CD4-positive, alpha-beta T cell (primary cell): Measurements from ENCODE around the gene INSL3. TPM values are rescaled to one million over a fixed set of nuclear protein-coding genes. Genes with fewer than 3 reads are reported as not detected.

ENCODE experiments used
- ATAC-seq: fragments of 200-7000 bp; cut with Tn5 transposase; one replicate; pipeline ENCODE4 v1.10.0; 2022; ENCODE audit warnings: mild to moderate bottlenecking; ENCODE audit not compliant: poor library complexity
- CTCF ChIA-PET: fragments of 350-600 bp; sonication (Branson Sonifier 250); formaldehyde crosslinking; loops from one replicate; lab custom pipeline; 2021; ENCODE audit warnings: antibody characterized with exemption, inconsistent platforms; lab: Charles Lee
- POLR2A ChIA-PET: fragments of 350-600 bp; sonication (Branson Sonifier 250); formaldehyde crosslinking; loops from one replicate; lab custom pipeline; 2021; ENCODE audit warnings: antibody characterized with exemption, inconsistent platforms; lab: Charles Lee
- DNase-seq, 14 experiments: peaks; one replicate each; pipeline ENCODE4 v3.0.0-alpha.2; 2013 to 2020; ENCODE audit warnings: mixed read lengths in 2 of 14
- H3K27ac ChIP-seq, 2 donors: one replicate each; pipeline versions ENCODE4 v1.5.1 to v1.7.0; 2013; ENCODE audit warnings: low read length in 2 of 2, low read depth in 1 of 2, mild to moderate bottlenecking in 1 of 2
- H3K27me3 ChIP-seq, 2 experiments: 1 replicate in 1 of 2; 2 replicates in 1 of 2; pipeline versions ENCODE4 v1.6.1 to v1.7.0; 2013; ENCODE audit warnings: low read length in 2 of 2, control low read depth in 1 of 2, mild to moderate bottlenecking in 1 of 2, moderate library complexity in 1 of 2; ENCODE audit not compliant: insufficient read depth in 2 of 2, control insufficient read depth in 1 of 2
- H3K36me3 ChIP-seq: one replicate; pipeline ENCODE4 v1.6.1; 2013; ENCODE audit warnings: low read length, control low read depth; ENCODE audit not compliant: insufficient read depth
- H3K4me1 ChIP-seq: one replicate; pipeline ENCODE4 v1.6.1; 2013; ENCODE audit warnings: low read length, control low read depth; ENCODE audit not compliant: insufficient read depth
- H3K4me3 ChIP-seq: one replicate; pipeline ENCODE4 v1.5.1; 2013; ENCODE audit warnings: mild to moderate bottlenecking, low read length, moderate library complexity
- H3K9me3 ChIP-seq, 2 experiments: 1 replicate in 1 of 2; 2 replicates in 1 of 2; pipeline versions ENCODE4 v1.6.1 to v1.7.0; 2013; ENCODE audit warnings: low read length in 2 of 2, mild to moderate bottlenecking in 2 of 2, control low read depth in 1 of 2, moderate library complexity in 1 of 2; ENCODE audit not compliant: control insufficient read depth in 1 of 2, insufficient read depth in 1 of 2
- H3K27ac Mint-ChIP-seq: one replicate; pipeline ENCODE4 v1.8.0; 2020; ENCODE audit warnings: mixed read lengths
- H3K27me3 Mint-ChIP-seq: one replicate; pipeline ENCODE4 v1.8.0; 2021; ENCODE audit warnings: mixed read lengths
- H3K36me3 Mint-ChIP-seq: one replicate; pipeline ENCODE4 v1.8.0; 2021; ENCODE audit warnings: low read depth, mixed read lengths
- H3K4me1 Mint-ChIP-seq: one replicate; pipeline ENCODE4 v1.8.0; 2021; ENCODE audit warnings: low read depth, mixed read lengths
- H3K4me3 Mint-ChIP-seq: one replicate; pipeline ENCODE4 v1.8.0; 2020; ENCODE audit warnings: mild to moderate bottlenecking, mixed read lengths
- H3K9me3 Mint-ChIP-seq: one replicate; pipeline ENCODE4 v1.8.0; 2020; ENCODE audit warnings: mixed read lengths
- intact Hi-C, 2 experiments: fragments of 100-400 bp; cut with DNase I in 1 of 2; cut with micrococcal nuclease in 1 of 2; formaldehyde crosslinking; loops; one replicate each; pipeline versions ENCODE4 v1.15.1 to v1.9.0; 2023 to 2025; cut with DNase I, micrococcal nuclease
- total RNA-seq, 174 experiments: library from RNA in 2 of 174; stranded (reverse) in 2 of 174; gene quantifications; one replicate each; pipeline ENCODE4 v1.2.3 and lab custom pipeline; 2021 to 2026
- TF ChIP-seq, protein P1 (sequence below): fragments of 200-600 bp; IDR thresholded peaks from one replicate; pipeline ENCODE4 v1.8.0; 2022; ENCODE audit warnings: antibody characterized with exemption, mild to moderate bottlenecking

The INSL3 gene
- total RNA-seq, 2 experiments from 2014 or later = 7.2 to 7.6 TPM

DNA sequence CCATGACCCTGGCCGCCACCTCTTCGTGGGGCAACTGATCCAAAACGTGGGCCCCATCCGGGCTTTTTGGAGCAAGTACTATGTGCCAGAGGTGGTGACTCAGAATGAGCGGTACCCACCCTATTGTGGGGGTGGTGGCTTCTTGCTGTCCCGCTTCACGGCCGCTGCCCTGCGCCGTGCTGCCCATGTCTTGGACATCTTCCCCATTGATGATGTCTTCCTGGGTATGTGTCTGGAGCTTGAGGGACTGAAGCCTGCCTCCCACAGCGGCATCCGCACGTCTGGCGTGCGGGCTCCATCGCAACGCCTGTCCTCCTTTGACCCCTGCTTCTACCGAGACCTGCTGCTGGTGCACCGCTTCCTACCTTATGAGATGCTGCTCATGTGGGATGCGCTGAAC, 9.6 kb downstream of the INSL3 start:
- H3K27ac Mint-ChIP-seq = no peak overlapping the region
- ATAC-seq = no peak
- TF ChIP-seq, protein P1, sequence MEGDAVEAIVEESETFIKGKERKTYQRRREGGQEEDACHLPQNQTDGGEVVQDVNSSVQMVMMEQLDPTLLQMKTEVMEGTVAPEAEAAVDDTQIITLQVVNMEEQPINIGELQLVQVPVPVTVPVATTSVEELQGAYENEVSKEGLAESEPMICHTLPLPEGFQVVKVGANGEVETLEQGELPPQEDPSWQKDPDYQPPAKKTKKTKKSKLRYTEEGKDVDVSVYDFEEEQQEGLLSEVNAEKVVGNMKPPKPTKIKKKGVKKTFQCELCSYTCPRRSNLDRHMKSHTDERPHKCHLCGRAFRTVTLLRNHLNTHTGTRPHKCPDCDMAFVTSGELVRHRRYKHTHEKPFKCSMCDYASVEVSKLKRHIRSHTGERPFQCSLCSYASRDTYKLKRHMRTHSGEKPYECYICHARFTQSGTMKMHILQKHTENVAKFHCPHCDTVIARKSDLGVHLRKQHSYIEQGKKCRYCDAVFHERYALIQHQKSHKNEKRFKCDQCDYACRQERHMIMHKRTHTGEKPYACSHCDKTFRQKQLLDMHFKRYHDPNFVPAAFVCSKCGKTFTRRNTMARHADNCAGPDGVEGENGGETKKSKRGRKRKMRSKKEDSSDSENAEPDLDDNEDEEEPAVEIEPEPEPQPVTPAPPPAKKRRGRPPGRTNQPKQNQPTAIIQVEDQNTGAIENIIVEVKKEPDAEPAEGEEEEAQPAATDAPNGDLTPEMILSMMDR = no peak

DNA sequence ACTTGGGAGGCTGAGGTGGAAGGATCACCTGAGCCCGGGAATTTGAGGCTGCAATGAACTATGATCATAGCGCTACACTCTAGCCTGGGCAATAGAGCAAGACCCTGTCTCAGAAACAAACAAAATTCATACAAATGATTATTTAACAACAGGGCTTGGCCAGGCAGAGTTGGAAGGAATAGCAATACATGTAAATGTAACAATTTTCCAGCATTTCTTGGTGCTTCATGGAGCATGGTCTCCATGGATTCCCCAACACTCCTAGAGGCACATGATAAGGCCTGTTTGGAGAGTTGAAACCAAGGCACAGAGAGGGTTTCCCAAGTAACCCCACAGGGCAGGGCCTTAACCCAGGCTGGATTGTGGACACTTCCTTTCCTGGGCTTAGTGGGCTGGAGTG, 10.2 kb downstream of the INSL3 start:
- H3K9me3 ChIP-seq = no peaks in the 10 kb centered on the region
- CTCF ChIA-PET = interaction anchor here (0.6 kb wide), 1 partner anchor 365 kb away, joined by 4 read pairs; no protein-coding TSS in a partner anchor
- no peaks in the 10 kb centered on the region for H3K27me3 Mint-ChIP-seq
- peaks cover 19% of the 10 kb centered on the region for H3K4me1 ChIP-seq
- no peaks in the 10 kb centered on the region for H3K36me3 ChIP-seq
- POLR2A ChIA-PET = no interaction called here
- H3K4me3 ChIP-seq = no peak overlapping the region
- no peaks in the 10 kb centered on the region for H3K27me3 ChIP-seq
- H3K36me3 Mint-ChIP-seq = no peaks in the 10 kb centered on the region
- intact Hi-C loops = no loop called here
- H3K4me1 Mint-ChIP-seq = peaks cover 18% of the 10 kb centered on the region
- no peak overlapping the region for H3K27ac ChIP-seq
- no peaks in the 10 kb centered on the region for H3K9me3 Mint-ChIP-seq
- no peak for DNase-seq
- H3K4me3 Mint-ChIP-seq = no peak overlapping the region
- ATAC-seq = no peak
- H3K27ac Mint-ChIP-seq = no peak overlapping the region
- TF ChIP-seq, protein P1 = no peak

More for the DNA sequence above, 9.6 kb downstream of the INSL3 start:
- POLR2A ChIA-PET = no interaction called here
- Mint-ChIP-seq H3K4me3 (no peak overlapping the region), H3K36me3 (no peaks in the 10 kb centered on the region), H3K27me3 (no peaks in the 10 kb centered on the region), H3K4me1 (peaks cover 12% of the 10 kb centered on the region), H3K9me3 (no peaks in the 10 kb centered on the region)
- no peak overlapping the region for H3K27ac ChIP-seq
- no peaks in the 10 kb centered on the region for H3K9me3 ChIP-seq
- H3K36me3 ChIP-seq = no peaks in the 10 kb centered on the region
- intact Hi-C loops = no loop called here
- H3K4me1 ChIP-seq = peaks cover 16% of the 10 kb centered on the region
- no peaks in the 10 kb centered on the region for H3K27me3 ChIP-seq
- no peak for DNase-seq
- CTCF ChIA-PET = interaction anchor here (0.6 kb wide), 1 partner anchor 364 kb away, joined by 4 read pairs; no protein-coding TSS in a partner anchor
- H3K4me3 ChIP-seq = no peak overlapping the region

DNA sequence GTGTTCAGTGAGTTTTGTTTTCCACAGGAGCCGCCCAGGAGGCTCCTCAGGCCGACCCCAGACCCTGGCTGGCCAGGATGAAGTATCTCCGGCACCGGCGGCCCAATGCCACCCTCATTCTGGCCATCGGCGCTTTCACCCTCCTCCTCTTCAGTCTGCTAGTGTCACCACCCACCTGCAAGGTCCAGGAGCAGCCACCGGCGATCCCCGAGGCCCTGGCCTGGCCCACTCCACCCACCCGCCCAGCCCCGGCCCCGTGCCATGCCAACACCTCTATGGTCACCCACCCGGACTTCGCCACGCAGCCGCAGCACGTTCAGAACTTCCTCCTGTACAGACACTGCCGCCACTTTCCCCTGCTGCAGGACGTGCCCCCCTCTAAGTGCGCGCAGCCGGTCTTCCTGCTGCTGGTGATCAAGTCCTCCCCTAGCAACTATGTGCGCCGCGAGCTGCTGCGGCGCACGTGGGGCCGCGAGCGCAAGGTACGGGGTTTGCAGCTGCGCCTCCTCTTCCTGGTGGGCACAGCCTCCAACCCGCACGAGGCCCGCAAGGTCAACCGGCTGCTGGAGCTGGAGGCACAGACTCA, 13.5 kb downstream of the INSL3 start:
- DNase-seq = peak in 6 of 14 experiments; percentile 22 to 48 (median 41)
- ATAC-seq = no peak
- no peaks in the 10 kb centered on the region for H3K27me3 ChIP-seq
- ChIA-PET CTCF (interaction anchor here (0.6 kb wide), 1 partner anchor 113 kb away, joined by 3 read pairs; no protein-coding TSS in a partner anchor), POLR2A (interaction anchor here (1.0 to 1.7 kb wide), 2 partner anchors 13 to 40 kb away, joined by 3 to 7 read pairs; partner anchors contain the start of genes B3GNT3 and JAK3)
- peak overlapping the region; percentile 4 for H3K4me3 ChIP-seq
- no peaks in the 10 kb centered on the region for H3K9me3 ChIP-seq
- Mint-ChIP-seq H3K36me3 (no peaks in the 10 kb centered on the region), H3K4me3 (peak overlapping the region; percentile 88), H3K27ac (peak overlapping the region; percentile 75), H3K9me3 (no peaks in the 10 kb centered on the region), H3K27me3 (no peaks in the 10 kb centered on the region), H3K4me1 (peaks cover 45% of the 10 kb centered on the region)
- H3K4me1 ChIP-seq = peaks cover 34% of the 10 kb centered on the region
- no peak overlapping the region for H3K27ac ChIP-seq
- no peaks in the 10 kb centered on the region for H3K36me3 ChIP-seq
- TF ChIP-seq, protein P1 = no peak
- intact Hi-C loops = no loop called here
